GM18909 (cell line): ENCODE measurements around the gene SLIT3.

Experiments
- ATAC-seq: cut with Tn5 transposase; IDR thresholded peaks from one replicate; pipeline ENCODE4 v1.9.1; 2021; ENCODE audit warnings: mild to moderate bottlenecking; ENCODE audit not compliant: unreplicated experiment, poor library complexity

Gene SLIT3

DNA sequence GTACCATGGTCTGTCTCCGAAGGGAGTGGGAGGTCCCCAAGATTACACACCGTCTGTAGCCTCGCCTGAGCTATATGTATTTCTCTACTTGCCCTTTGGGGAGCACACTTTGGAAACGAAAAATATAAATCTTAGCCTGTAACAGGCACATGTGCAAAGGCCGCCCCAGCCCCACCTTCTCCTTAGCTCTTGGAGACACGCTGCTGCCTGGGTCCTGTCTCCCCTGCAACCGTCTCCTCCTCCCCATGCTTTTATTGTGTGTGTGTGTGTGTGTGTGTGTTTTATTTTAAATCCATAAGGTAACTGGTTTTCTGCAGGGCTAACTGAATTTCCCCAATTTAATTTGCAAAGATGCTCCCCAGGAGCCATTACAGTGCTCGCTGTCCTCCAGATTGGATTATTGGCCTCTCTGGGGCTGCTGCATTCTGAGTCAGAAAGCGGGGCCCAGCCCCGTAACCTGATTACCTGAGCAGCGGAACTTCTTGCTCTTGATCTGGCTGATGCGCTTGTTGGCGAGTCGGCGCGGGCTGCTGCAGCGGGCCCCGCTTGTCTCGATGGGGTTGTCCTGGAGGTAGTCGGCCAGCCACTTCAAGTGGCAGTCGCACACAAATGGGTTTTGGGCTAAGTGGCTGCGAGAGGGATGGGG is 528.5 kb downstream of the SLIT3 start:
- no peak for ATAC-seq

- ATAC-seq = no peak
These were observed 529.3 kb downstream of the SLIT3 start for GRCh38 chr5:168771678-168772077.

DNA sequence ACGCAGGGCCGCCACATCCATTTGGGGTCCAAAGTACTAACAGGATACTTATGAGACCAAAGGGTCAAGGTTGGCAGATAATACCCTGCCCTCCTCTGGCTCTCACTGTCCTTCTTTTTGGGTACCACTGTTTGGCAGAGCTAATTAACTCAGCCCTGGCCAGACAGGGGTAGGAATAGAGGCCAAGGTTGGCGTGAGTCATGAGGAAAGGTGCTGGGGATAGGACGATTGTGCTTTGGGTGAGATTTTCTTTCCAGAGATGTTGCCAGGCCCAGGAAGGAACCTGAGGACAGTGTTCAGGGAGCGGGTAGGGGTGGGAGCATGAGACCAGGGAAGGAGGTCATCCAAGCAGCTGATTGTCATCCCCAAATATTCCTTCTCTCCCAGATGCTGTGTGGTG is 529.9 kb downstream of the SLIT3 start:
- no peak for ATAC-seq

DNA sequence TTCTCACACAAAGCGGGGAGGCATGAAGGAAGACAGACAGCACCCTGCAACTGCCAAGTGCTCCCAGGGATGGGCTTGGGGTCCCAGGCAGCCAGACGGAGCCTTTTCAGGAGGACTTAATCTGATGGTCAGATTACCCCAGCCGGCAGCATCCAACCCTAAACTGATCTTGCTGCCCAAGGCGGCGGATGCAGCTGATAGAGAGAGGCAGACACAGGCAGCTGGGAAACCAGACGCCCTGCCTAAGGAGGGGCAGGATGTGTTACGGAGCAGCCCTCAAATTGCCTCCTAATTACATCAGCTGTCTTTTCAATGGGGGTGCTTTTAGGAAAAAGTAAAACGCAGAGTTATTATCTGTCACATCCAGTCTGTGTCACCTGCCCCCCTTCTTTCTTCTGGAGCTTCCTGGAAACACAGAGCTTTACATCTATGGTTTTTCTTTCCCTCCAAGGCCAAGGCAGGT is 530.9 kb downstream of the SLIT3 start:
- ATAC-seq = no peak

- ATAC-seq = no peak
These were observed 532.8 kb downstream of the SLIT3 start for GRCh38 chr5:168768172-168768571.

DNA sequence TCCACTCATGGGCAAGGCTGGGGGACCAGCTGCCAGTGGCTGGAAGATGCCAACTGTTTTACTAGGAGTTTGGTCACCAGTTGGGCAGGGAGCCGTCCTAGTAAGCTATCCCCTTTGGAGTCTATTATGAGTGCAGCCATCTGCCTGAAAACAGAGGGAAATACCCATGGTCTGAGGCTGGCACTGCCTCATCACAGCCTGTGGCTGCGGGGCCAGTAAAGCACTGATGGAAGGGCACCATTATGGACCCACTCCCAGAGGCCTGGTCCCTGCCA is 534.6 kb downstream of the SLIT3 start:
- no peak for ATAC-seq

DNA sequence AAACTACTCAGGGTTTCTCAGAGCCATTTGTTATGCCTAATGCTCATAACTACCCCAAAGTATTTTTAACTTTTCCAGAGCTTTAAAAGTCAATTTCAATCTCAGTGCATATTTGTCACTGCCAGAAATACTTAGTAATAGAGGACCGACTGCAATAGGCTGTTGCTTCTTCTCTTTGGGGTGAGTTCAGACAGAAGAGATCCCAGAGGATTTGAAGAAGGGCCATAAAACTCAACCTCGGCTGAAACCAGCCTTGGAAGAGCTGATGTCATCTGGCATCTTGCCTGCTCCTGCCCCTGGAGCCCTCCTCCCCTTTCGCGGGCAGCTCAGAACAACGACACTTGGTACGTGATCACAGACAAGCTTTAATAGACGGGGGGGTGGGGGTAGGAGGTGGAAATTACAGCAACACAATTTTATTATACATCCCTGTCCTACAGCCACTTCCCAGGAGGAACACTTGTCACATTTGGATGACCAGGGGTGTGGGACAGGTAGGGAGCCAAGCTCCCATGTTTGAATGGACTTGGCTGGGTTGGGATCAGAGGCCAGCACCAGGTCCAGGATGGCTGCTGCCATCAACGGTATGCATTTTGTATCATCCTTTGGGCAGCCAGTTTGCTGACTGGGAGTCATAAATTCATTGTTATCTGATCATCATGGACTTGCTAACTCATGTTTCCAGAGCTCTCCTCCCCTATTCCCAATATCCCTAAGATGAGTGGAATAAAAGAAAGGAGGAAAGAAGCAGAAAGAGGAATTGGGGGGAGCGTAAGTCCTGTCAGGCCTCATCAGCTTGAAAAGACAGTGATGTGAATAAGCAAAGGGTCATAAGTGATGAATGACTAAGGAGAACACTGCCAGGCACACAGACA is 535.2 kb downstream of the SLIT3 start:
- no peak for ATAC-seq

GRCh38 chr5:168765086-168765550 is 535.8 kb downstream of the SLIT3 start:
- no peak for ATAC-seq

DNA sequence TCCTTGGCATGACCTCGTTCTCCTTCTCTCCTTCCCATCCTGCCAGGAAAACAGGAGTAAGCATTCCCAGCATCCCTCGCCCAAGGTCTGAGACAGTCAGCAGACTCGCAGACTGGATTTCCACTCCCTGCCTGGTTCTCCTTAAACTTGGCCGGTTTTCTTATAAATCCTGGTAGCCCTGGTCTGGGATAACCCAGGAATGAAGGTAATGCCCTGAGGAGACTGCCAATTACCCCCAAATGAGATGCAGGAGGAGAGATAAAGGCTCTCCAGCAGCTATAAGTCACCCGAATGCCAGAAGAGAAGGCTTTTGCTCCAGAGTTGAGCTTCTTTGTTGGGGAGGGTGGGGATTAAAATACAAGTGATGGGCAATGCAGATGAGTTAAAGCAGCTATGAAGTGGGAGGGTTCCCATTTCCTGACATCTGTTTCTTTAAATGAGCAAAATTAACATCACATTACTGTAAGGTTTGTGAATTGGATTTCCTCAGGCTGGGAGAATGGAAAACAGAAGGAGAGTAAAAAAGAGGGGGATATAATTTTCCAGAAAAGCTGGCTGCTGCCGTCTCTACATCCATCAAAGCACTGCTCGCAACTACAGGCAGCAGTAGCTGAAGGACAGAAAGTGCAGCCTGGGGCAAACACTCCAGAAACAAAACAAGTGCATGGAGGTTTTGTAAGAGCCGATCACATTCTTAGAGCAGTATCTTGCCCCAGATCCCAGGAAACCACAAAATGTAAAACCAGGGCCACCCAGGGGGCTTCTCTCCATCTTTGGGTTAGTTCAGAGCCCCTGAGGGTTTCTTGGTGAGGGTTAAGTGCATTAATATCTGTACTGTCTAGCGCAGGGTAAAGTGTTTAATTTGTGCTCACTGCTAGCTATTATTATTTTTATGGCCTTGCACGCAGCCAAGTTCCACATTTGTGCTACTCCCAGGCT is 544.2 kb downstream of the SLIT3 start:
- no peak for ATAC-seq

- ATAC-seq = no peak
These were observed 545.3 kb downstream of the SLIT3 start for GRCh38 chr5:168755548-168756093.

- ATAC-seq = no peak
These were observed 547.2 kb downstream of the SLIT3 start for GRCh38 chr5:168753691-168754254.

- ATAC-seq = no peak
These were observed 548.3 kb downstream of the SLIT3 start for GRCh38 chr5:168752416-168753190.

GRCh38 chr5:168752012-168752411 is 548.9 kb downstream of the SLIT3 start:
- ATAC-seq = no peak

GRCh38 chr5:168750926-168751325 is 550.0 kb downstream of the SLIT3 start:
- no peak for ATAC-seq

DNA sequence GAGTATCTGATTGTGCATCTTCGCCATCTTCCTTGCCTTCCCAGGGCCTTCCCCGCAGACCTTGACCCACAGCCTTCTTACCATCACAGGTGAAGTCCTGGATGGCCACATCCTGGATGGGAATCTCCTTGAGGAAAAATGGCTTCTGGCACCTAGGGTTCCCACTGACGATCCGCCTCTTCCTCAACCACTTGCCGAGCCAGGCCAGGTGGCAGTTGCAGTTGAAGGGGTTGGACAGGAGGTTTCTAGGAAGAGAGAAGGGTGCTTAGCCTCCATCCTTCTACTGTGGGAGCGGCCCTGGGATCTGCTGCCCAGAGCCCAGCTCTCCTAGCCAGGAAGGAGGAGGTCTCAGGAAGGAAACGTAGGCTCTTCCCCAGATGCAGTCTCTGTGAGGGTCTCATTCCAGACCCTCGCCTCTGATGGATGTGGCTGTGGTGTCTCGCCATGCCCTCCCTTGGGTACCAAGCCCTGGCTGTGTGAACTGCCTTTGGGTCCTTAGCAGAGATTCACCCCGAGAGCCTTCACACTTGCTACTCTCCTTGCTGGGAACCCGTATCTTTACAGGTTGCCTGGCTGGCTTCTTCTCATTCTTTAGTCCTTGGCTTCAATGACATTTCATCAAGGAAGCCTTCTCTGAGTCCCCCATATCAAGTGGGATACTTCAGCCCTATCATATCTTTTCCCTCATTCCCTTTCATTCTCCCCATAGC is 551.4 kb downstream of the SLIT3 start:
- ATAC-seq = no peak

DNA sequence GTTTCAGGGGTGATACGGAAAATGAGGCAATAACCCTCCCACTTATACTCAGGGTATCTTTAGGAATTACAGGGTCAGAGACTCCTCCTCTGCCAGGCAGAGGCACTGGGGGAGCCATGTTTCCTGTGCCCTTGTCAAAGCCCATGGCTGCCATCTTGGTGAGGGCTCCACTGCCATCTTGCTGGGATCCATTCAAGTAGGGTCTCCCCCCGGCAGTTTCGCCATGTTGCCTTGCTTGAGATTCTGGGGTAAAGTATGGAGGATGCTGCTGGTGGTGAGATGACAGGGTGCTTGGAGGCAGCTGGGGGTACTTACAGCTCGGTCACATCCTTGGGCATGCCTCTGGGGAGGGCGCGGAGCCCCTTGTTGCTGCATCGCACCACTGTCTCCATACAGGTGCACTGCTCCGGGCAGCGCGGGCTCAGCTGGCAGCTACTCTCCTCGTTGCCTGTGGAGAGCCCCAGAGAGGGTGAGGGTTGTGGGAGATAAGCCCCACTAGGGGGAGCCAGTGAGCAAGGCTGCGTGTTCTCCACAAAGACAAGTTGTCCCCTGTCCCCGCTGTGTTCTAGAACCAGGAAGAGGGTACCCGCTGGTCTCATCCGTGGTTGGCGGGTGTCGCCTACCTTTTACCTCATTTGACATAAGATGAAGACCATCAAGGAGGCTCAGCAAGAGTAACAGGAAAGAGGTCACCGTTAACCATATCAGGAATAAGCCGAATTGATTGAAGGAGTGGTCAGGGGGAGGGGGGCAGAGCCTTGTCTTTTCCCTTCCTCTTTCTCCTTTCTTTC is 552.8 kb downstream of the SLIT3 start:
- no peak for ATAC-seq

DNA sequence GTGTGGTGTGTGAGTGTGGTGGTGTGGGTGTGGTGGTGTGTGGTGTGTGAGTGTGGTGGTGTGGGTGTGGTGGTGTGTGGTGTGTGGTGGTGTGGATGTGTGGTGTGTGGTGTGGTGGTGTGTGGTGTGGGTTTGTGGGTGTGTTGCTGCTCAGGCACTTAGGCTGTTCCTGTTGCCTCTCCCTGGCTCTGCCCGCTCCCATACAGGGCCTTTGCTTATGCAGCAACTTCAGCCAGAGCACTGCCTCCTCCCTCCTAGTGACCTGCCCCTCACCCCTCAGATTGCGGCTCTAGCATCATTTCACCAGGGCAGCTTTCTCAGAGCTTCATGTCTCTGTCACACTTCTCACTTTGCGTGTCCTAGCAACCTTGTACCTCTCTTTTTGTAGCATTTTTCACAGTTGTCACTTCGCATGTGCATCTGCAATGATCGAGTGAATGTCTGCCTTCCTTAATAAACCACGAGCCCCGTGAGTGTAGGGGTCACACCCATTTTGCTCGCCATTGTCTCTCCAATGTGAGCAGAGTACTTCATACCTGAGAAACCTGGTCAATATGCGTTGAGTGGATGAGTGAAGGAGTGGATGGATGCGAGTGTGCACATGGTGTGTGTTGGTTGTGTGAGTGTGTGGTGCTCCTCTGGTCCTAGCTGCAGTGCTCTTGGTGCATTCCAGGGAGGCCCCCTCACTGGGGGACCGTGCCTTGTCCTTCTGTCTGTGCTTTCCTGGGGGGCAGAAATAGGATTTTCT is 553.9 kb downstream of the SLIT3 start:
- ATAC-seq = no peak
